ENCODE measurements around the gene UXS1. TPM values are rescaled to one million over a fixed set of nuclear protein-coding genes. Genes with fewer than 3 reads are reported as not detected.
A peak's percentile ranks its signal among the peaks of the same experiment; 100 is the strongest.

The UXS1 gene
- total and polyA plus RNA-seq, 4 donors: 59.8 to 80.9 (median 79.8) TPM

GRCh38 chr2:106098664-106099063, 95.4 kb downstream of the UXS1 start:
- H3K9me3 ChIP-seq (ENCODE audit: control insufficient read depth, insufficient read depth, low read length): no peaks in the 10 kb centered on the region
- DNase-seq (ENCODE audit: low read depth in 4 of 6, low spot score in 6 of 6): no peak
- WGBS (ENCODE audit: insufficient coverage): 72% methylated on average over 7 of the region's 9 CpGs
- peaks cover 41% of the 10 kb centered on the region for H3K36me3 ChIP-seq (ENCODE audit: control insufficient read depth, insufficient read depth, low read length)
- H3K27me3 ChIP-seq (ENCODE audit: control insufficient read depth, insufficient read depth, low read length): no peaks in the 10 kb centered on the region
- H3K4me3 ChIP-seq (ENCODE audit: low read depth, low read length): no peak overlapping the region
- H3K27ac ChIP-seq (ENCODE audit: low read depth, low read length): no peak overlapping the region
- peaks cover 11% of the 10 kb centered on the region for H3K4me1 ChIP-seq (ENCODE audit: control insufficient read depth, insufficient read depth, low read length)

GRCh38 chr2:106098081-106098480, 96.0 kb downstream of the UXS1 start:
- Histone ChIP-seq H3K4me1 (ENCODE audit: control insufficient read depth, insufficient read depth, low read length) (peaks cover 7% of the 10 kb centered on the region), H3K4me3 (ENCODE audit: low read depth, low read length) (no peak overlapping the region), H3K36me3 (ENCODE audit: control insufficient read depth, insufficient read depth, low read length) (peaks cover 38% of the 10 kb centered on the region), H3K9me3 (ENCODE audit: control insufficient read depth, insufficient read depth, low read length) (no peaks in the 10 kb centered on the region), H3K27me3 (ENCODE audit: control insufficient read depth, insufficient read depth, low read length) (no peaks in the 10 kb centered on the region), H3K27ac (ENCODE audit: low read depth, low read length) (no peak overlapping the region)
- DNase-seq (ENCODE audit: low read depth in 4 of 6, low spot score in 6 of 6): peak in 1 of 6 donors; percentile 42
- WGBS (ENCODE audit: insufficient coverage): 79% methylated on average over 3 of the region's 3 CpGs

GRCh38 chr2:106097038-106098000, 96.8 kb downstream of the UXS1 start:
- Histone ChIP-seq H3K27ac (ENCODE audit: low read depth, low read length) (no peak overlapping the region), H3K9me3 (ENCODE audit: control insufficient read depth, insufficient read depth, low read length) (no peaks in the 10 kb centered on the region), H3K4me1 (ENCODE audit: control insufficient read depth, insufficient read depth, low read length) (peaks cover 4% of the 10 kb centered on the region), H3K27me3 (ENCODE audit: control insufficient read depth, insufficient read depth, low read length) (no peaks in the 10 kb centered on the region), H3K4me3 (ENCODE audit: low read depth, low read length) (no peak overlapping the region), H3K36me3 (ENCODE audit: control insufficient read depth, insufficient read depth, low read length) (peaks cover 37% of the 10 kb centered on the region)
- no peak for DNase-seq (ENCODE audit: low read depth in 4 of 6, low spot score in 6 of 6)
- WGBS (ENCODE audit: insufficient coverage): 96% methylated on average over 24 of the region's 26 CpGs

- H3K4me1 ChIP-seq (ENCODE audit: control insufficient read depth, insufficient read depth, low read length): peaks cover 4% of the 10 kb centered on the region
- no peak for DNase-seq (ENCODE audit: low read depth in 4 of 6, low spot score in 6 of 6)
- no peaks in the 10 kb centered on the region for H3K27me3 ChIP-seq (ENCODE audit: control insufficient read depth, insufficient read depth, low read length)
- H3K36me3 ChIP-seq (ENCODE audit: control insufficient read depth, insufficient read depth, low read length): peaks cover 37% of the 10 kb centered on the region
- H3K9me3 ChIP-seq (ENCODE audit: control insufficient read depth, insufficient read depth, low read length): no peaks in the 10 kb centered on the region
- H3K4me3 ChIP-seq (ENCODE audit: low read depth, low read length): no peak overlapping the region
- H3K27ac ChIP-seq (ENCODE audit: low read depth, low read length): no peak overlapping the region
- WGBS (ENCODE audit: insufficient coverage): 89% methylated on average over 8 of the region's 12 CpGs
Observed at GRCh38 chr2:106096299-106097037, 97.6 kb downstream of the UXS1 start.

- Histone ChIP-seq H3K27me3 (ENCODE audit: control insufficient read depth, insufficient read depth, low read length) (no peaks in the 10 kb centered on the region), H3K4me3 (ENCODE audit: low read depth, low read length) (no peak overlapping the region), H3K4me1 (ENCODE audit: control insufficient read depth, insufficient read depth, low read length) (peaks cover 4% of the 10 kb centered on the region), H3K27ac (ENCODE audit: low read depth, low read length) (no peak overlapping the region), H3K36me3 (ENCODE audit: control insufficient read depth, insufficient read depth, low read length) (peaks cover 33% of the 10 kb centered on the region), H3K9me3 (ENCODE audit: control insufficient read depth, insufficient read depth, low read length) (no peaks in the 10 kb centered on the region)
- DNase-seq (ENCODE audit: low read depth in 4 of 6, low spot score in 6 of 6): no peak
- 90% methylated on average over 15 of the region's 21 CpGs for WGBS (ENCODE audit: insufficient coverage)
Observed at GRCh38 chr2:106095478-106096298, 98.4 kb downstream of the UXS1 start.

- Histone ChIP-seq H3K9me3 (ENCODE audit: control insufficient read depth, insufficient read depth, low read length) (no peaks in the 10 kb centered on the region), H3K27me3 (ENCODE audit: control insufficient read depth, insufficient read depth, low read length) (no peaks in the 10 kb centered on the region), H3K4me3 (ENCODE audit: low read depth, low read length) (no peak overlapping the region), H3K27ac (ENCODE audit: low read depth, low read length) (no peak overlapping the region), H3K4me1 (ENCODE audit: control insufficient read depth, insufficient read depth, low read length) (peaks cover 7% of the 10 kb centered on the region), H3K36me3 (ENCODE audit: control insufficient read depth, insufficient read depth, low read length) (peaks cover 27% of the 10 kb centered on the region)
- no peak for DNase-seq (ENCODE audit: low read depth in 4 of 6, low spot score in 6 of 6)
- WGBS (ENCODE audit: insufficient coverage): 86% methylated on average over 11 of the region's 13 CpGs
Observed at GRCh38 chr2:106094131-106094841, 99.8 kb downstream of the UXS1 start.

GRCh38 chr2:106090916-106091618, 103.0 kb downstream of the UXS1 start:
- Histone ChIP-seq H3K4me3 (ENCODE audit: low read depth, low read length) (no peak overlapping the region), H3K36me3 (ENCODE audit: control insufficient read depth, insufficient read depth, low read length) (peaks cover 7% of the 10 kb centered on the region), H3K27ac (ENCODE audit: low read depth, low read length) (no peak overlapping the region), H3K27me3 (ENCODE audit: control insufficient read depth, insufficient read depth, low read length) (no peaks in the 10 kb centered on the region), H3K4me1 (ENCODE audit: control insufficient read depth, insufficient read depth, low read length) (peaks cover 7% of the 10 kb centered on the region), H3K9me3 (ENCODE audit: control insufficient read depth, insufficient read depth, low read length) (no peaks in the 10 kb centered on the region)
- 93% methylated on average over 3 of the region's 4 CpGs for WGBS (ENCODE audit: insufficient coverage)
- DNase-seq (ENCODE audit: low read depth in 4 of 6, low spot score in 6 of 6): no peak

- Histone ChIP-seq H3K4me3 (ENCODE audit: low read depth, low read length) (no peak overlapping the region), H3K9me3 (ENCODE audit: control insufficient read depth, insufficient read depth, low read length) (no peaks in the 10 kb centered on the region), H3K36me3 (ENCODE audit: control insufficient read depth, insufficient read depth, low read length) (no peaks in the 10 kb centered on the region), H3K4me1 (ENCODE audit: control insufficient read depth, insufficient read depth, low read length) (peaks cover 3% of the 10 kb centered on the region), H3K27ac (ENCODE audit: low read depth, low read length) (no peak overlapping the region), H3K27me3 (ENCODE audit: control insufficient read depth, insufficient read depth, low read length) (no peaks in the 10 kb centered on the region)
- no peak for DNase-seq (ENCODE audit: low read depth in 4 of 6, low spot score in 6 of 6)
- WGBS (ENCODE audit: insufficient coverage): 46% methylated on average over 1 of the region's 1 CpG
Observed at GRCh38 chr2:106089611-106090010, 104.5 kb downstream of the UXS1 start.
